Medulla oblongata (tissue), 1 donor: Measurements from ENCODE around the gene TKTL1.
A peak's percentile ranks its signal among the peaks of the same experiment; 100 is the strongest.
"Not testable (repeated sequence)": the region's sequence is repeated elsewhere in the genome, so short reads cannot be mapped to it uniquely, and the experiment has no call there.

ENCODE experiments used
- DNase-seq: peaks from one replicate; pipeline ENCODE4 v3.0.0-alpha.2; 2015; ENCODE audit errors: extremely low spot score

Gene TKTL1, protein sequence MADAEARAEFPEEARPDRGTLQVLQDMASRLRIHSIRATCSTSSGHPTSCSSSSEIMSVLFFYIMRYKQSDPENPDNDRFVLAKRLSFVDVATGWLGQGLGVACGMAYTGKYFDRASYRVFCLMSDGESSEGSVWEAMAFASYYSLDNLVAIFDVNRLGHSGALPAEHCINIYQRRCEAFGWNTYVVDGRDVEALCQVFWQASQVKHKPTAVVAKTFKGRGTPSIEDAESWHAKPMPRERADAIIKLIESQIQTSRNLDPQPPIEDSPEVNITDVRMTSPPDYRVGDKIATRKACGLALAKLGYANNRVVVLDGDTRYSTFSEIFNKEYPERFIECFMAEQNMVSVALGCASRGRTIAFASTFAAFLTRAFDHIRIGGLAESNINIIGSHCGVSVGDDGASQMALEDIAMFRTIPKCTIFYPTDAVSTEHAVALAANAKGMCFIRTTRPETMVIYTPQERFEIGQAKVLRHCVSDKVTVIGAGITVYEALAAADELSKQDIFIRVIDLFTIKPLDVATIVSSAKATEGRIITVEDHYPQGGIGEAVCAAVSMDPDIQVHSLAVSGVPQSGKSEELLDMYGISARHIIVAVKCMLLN

DNA sequence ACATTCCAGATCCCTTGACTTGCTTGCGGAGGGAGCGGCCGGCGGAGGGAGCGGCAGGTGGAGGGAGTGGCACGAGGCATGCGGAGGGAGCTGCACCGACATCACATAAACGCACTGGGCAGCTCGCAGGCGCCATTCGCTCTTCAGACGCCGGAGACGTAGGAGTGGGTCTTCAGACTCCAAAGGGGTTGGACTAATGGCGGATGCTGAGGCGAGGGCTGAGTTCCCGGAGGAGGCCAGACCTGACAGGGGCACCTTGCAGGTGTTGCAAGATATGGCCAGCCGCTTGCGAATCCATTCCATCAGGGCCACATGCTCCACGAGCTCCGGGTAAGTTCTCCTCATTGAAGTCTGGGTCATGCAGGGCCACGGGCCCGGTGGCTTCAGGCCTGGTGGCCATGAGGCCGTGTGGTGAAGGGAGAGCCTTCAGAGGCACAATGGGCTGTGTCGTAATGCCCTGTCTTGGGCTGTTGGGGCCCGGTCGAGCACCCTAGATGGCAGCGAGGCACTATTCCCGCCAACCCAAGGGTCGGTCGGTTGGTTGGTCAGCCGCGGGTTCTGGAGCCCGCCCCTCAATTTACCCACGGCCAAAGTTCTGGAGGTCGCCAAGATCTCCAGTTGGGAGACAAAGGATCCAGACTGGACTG is at the start of gene TKTL1:
Gene TKTL1 (plus strand): TSS at position 132 of the 647 bp plus-strand sequence. CDS start 65 bp downstream, at position 197.
- no peak for DNase-seq

DNA sequence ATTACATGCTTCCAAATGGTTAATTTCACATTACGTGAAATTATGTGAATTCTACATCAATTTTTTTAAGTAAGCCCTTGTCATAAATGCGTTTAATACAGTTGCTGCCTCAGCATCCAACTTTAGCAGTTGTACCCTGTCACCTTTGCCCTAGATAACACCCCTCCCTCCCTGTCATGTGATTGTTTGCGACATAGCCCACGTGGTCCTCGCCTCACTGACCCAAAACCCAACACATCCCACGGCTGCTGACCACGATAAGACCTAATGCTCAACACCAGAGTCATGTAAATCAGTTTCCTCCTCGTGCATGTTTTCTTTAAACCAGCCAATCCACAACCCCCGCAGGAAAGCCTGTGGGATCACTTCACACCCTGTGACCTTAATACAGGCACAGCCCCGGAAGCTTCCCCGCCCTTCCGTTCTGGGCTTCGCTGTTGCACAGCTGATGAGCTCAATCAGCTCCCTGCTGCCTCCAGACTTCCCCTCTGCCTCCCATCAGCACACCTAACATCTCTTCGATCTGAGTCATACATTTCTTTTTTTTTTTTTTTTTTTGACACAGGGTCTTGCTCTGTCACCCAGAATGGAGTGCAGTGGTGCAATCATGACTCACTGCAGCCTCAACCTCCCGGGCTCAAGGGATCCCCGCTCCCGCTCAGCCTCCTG is 48.1 kb upstream of the TKTL1 start:
- not testable (repeated sequence) for DNase-seq

DNA sequence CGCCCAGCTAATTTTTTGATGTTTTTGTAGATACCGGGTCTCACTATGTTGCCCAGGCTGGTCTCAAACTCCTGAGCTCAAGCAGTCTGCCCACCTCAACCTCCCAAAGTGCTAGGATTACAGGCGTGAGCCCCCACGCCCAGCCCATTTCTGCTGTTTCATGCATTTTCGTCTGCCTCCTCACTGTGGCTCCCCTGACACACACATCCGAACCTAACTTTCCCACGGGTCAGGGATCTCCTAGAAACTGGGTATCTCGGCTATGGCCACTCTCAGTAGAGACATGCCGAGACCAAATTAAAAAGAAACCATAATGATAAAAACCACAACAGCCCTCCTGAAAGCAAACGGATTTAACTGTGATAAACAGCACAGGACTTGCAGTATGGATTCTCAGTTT is 47.5 kb upstream of the TKTL1 start:
- DNase-seq = not testable (repeated sequence)

- not testable (repeated sequence) for DNase-seq
Observed at GRCh38 chrX:154257282-154257681, 38.3 kb upstream of the TKTL1 start, which contains the start of gene OPN1MW3. TSS of gene OPN1MW3 (plus strand) at chrX:154257582. CDS start at chrX:154257620, 38 bp downstream.

DNA sequence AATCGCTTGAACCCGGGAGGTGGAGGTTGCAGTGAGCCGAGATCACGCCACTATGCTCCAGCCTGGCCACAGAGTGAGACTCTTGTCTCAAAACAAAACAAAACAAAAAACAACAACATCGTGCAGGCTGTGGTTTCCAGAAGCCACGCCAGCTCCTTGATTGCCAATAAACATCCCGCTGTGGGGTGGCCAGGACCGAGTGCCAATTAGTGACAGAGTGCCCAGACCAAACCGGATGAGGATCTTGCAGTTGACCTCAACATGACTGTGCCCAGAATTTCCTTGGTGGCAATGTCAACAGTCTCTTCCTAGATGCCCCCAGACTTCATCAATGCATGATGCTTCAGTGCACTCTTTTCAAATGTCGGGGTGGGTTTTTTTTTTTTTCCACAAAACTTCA is 36.9 kb upstream of the TKTL1 start:
- DNase-seq = not testable (repeated sequence)

GRCh38 chrX:154263072-154263471 is 32.5 kb upstream of the TKTL1 start:
- not testable (repeated sequence) for DNase-seq

GRCh38 chrX:154269245-154269644 is 26.4 kb upstream of the TKTL1 start:
- not testable (repeated sequence) for DNase-seq

- not testable (repeated sequence) for DNase-seq
Observed at GRCh38 chrX:154284489-154285338, 10.9 kb upstream of the TKTL1 start.

GRCh38 chrX:154286406-154286805 is 9.2 kb upstream of the TKTL1 start:
- not testable (repeated sequence) for DNase-seq

DNA sequence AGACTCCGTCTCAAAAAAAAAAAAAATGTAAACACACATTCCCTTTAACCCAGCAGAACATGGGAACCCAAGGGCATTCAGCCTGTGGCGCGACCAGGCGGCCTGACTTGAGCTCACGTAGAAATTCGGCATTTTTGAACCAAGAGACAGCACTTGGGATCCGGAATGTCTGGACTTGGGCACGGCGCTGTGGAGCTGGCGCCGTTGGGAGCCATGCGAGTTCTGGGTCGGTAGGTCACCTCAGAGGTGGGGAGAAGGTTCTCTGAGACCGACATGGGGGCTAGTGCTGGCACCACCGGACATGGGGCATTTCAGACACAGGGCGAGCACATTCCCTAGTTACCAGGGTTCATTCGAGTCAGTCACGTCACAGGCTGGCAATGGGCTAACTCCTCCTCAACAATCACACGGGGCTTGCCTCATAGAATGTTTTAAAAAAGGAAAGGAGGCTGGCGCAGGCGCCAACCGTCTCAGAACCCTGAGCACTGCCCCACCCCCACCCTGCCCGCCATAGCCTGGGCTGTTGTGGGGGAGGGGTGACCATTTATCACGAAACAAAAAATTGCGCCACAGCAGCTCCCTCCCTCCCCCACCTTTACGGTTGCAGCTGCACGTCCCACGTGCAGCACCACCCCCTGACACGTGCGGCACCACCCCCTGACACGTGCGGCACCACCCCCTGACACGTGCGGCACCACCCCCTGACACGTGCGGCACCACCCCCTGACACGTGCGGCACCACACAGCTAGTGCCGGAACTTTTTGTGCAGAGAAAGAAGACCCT is 612 bp upstream of the TKTL1 start, which contains the start of gene TEX28:
Gene TEX28 (minus strand): TSS at position 334 of the 784 bp plus-strand sequence. CDS start 3,007 bp downstream, outside the sequence.
- DNase-seq = no peak

- no peak for DNase-seq
Observed at GRCh38 chrX:154296731-154297130, 1.1 kb downstream of the TKTL1 start.

DNA sequence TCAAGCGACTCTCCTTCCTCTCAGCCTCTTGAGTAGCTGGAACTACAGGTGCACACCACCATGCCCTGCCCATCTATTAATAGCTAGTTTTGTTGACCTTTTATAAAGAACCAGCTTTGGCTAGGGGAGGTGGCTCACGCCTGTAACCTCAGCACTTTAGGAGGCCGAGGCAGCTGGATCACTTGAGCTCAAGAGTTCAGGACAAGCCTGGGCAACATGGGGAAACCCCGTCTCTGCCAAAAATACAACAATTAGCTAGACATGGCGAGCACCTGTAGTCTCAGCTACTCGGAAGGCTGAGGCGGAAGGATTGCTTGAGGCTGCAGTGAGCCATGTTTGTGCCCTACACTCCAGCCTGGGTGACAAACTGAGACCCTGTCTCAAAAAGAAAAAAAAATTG is 2.7 kb downstream of the TKTL1 start:
- no peak for DNase-seq

DNA sequence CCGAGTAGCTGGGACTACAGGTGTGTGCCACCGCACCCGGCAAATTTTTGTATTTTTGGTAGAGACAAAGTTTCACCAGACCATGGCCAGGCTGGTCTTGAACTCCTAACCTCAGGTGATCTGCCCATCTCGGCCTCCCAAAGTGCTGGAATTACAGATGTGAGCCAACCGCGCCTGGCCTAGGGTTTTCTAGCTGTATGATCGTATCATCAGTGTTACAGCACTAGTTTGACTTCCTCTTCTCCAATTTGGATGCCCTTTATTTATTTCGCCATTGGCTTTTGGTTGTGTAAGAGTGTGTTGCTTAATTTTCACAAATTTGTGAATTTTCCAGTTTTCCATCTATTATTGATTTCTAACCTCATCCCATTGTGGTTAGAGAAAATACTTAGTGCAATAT is 5.2 kb downstream of the TKTL1 start:
- DNase-seq = no peak

GRCh38 chrX:154302998-154303397 is 7.4 kb downstream of the TKTL1 start:
- DNase-seq = not testable (repeated sequence)

GRCh38 chrX:154303476-154303875 is 7.9 kb downstream of the TKTL1 start:
- no peak for DNase-seq

DNA sequence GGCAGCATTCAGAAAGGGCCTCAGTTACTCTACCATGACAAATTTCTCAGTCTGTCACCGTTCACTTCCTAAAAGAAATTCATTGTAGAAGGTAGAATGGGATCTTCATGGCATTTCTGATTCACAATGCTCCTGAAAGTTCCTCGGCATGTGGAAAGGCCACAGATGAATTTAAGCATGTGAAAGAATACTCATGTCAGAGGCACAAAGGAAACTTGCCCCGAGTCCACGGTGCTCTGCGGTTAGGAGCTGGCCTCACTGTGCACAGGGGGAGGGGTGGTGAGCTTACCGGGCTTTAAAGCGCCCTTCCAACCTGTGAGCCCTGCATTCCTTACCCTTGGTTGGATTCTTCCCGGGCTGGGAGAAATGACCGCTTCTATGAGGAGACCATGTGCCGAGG is 9.3 kb downstream of the TKTL1 start:
- no peak for DNase-seq

GRCh38 chrX:154305541-154306205 is 10.1 kb downstream of the TKTL1 start:
- DNase-seq = no peak

DNA sequence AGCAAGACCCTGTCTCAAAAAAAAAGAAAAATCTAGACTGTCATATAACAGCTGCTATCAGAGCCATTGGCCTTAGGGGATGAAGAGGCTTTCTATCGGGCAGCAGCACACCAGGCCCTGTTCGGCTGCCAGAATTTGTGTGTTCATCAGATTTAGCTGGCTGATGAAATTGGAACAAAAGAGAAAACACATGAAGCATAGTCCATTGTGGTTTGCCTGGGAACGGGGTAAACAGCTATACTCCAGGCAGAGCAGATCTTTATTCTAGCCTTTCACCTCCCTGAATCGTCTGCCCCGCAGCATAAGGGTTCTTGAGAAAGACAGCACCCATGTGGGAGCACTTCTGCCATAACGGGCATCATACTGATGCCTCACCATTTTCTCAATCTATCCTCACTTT is 11.6 kb downstream of the TKTL1 start:
- no peak for DNase-seq

- peak; percentile 46 for DNase-seq
Observed at GRCh38 chrX:154308108-154308946, 12.7 kb downstream of the TKTL1 start.
